Activated CD4-positive, CD25-positive, alpha-beta regulatory T cell treated with anti-CD3 and anti-CD28 coated beads, Interleukin-2, amount 50 U/mL, for 16 hours (primary cell): ENCODE results near the gene MICALL2.

Experiments
- DNase-seq: peaks from one replicate; pipeline ENCODE4 v3.0.0-alpha.2; 2020; ENCODE audit warnings: low read depth, low spot score

Gene MICALL2

DNA sequence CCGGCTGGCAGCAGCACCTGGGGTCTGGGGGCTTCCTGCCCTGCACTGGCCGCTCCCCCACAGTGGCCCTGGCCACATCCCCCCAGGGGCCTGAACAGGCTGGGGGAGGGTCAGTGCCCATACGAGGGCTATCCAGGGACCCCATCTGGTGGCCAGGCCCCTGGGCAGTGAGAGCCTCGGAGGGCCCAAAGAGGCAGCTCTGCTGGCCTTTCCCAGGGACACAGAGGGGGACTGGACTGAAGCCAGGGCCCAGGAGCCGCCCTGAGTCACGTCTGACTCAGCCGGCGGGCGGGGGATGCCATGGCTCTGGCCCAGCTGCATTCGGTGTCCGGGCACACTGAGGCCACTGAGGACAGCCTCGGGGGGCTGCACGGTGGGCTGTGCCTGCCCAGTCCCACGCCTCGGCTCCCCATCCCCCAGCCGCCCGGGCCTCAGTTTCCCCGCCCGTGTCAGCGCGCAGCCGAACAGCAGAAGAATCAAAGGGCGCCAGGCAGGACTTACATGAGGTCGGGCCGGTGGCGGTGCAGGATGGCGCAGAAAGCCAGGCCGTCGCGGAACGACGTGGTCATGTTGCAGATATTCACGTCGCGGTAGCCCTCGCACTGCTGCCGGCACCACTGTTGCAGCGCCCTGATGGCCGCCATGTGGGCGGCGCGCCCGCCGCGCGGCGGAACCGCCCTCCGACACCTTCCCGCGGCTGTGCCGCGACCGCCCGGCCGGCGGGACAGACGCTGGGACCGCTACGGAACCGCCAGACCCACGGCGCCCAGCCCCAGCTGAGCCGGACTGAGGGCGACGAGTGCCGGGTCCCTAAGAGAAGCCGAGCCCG, at the start of gene MICALL2:
Gene MICALL2, minus strand, starts transcription at position 788 of the 829 bp plus-strand sequence. Its CDS starts 144 bp downstream, at position 644.
- no peak for DNase-seq

- no peak for DNase-seq
These were observed 49.0 kb upstream of the MICALL2 start for GRCh38 chr7:1508277-1508758.

GRCh38 chr7:1505731-1506550, 46.7 kb upstream of the MICALL2 start:
- DNase-seq, result no peak

GRCh38 chr7:1503816-1504775, 44.8 kb upstream of the MICALL2 start, which contains the start of gene INTS1:
Gene INTS1, minus strand, starts transcription at chr7:1504389. Its CDS starts 429 bp downstream, at chr7:1503960.
- DNase-seq, result peak; percentile 84

DNA sequence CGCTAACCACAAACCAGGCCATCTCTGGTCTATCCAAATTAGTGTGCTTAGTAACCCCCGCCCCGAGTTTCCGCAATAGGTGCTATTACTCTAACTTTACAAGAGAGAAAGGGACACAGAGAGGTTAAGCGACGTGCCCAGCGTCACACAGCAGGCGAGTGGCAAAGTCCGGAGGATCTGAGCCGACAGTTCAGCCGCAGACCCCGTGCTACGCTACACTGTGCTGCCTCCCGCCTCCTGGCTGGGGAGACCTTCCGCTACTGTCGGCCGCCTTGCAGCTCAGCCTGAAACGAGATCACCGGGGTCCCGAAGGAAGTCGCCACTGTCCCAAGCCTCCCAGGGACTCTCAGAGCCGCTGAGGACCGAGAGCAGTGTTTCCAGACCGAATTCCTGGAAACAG, 44.1 kb upstream of the MICALL2 start:
- no peak for DNase-seq

DNA sequence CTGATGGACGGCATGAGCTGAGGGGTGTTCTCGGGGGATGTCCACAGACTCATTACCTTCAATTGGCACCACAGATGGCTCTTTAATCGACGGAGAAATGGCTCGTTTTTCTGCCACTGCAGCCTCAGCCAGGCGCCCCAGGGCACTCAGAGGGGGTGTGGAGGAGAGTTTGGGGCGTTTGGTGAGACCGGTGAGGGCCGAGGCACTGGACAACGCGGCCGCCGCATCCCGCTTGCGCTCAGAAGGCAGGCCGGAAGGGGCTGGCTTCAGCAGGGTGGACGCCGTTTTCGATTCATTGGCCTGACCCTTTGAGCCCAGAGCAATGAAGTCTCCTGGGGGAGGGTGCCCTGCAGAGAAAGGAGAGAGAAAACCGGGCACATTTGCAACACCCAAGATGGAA, 43.6 kb upstream of the MICALL2 start:
- no peak for DNase-seq

DNA sequence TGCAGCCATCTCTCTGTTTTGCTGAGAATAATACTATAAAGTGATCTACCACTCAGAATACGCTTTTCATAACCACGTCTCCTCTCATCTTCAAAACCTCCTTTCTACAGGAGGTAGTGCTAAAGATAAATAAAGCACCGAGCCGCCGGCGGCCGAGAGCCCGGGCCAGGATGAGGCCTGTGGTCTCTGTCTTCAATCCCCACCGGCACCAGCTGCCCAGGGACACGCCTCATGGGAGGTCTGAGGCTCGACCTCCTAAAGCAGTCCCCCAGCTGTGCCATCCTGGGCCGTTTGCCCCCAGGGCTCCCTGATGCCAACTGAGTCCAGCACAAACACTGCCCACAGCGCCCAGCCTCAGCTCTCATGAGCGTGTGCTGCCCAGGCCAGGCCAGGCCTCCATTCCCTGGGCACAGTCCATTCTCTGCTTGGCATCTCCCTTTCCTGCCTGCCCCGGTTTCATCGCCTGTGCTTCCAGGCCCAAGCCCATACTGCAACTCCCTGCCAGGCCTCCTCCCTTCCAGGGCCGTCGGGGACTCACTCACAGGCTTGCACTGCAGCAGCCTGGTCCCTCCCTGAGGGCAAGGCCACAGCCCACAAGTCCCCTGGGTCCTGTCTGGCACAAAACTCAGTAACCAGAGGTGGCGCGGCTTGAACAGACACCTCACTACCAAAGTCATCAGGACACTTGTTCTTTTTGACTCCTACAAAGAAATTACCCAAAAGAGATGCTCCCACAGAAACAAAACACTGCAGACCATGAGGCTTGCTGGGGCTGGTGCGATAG, 42.4 kb upstream of the MICALL2 start:
- no peak for DNase-seq

DNA sequence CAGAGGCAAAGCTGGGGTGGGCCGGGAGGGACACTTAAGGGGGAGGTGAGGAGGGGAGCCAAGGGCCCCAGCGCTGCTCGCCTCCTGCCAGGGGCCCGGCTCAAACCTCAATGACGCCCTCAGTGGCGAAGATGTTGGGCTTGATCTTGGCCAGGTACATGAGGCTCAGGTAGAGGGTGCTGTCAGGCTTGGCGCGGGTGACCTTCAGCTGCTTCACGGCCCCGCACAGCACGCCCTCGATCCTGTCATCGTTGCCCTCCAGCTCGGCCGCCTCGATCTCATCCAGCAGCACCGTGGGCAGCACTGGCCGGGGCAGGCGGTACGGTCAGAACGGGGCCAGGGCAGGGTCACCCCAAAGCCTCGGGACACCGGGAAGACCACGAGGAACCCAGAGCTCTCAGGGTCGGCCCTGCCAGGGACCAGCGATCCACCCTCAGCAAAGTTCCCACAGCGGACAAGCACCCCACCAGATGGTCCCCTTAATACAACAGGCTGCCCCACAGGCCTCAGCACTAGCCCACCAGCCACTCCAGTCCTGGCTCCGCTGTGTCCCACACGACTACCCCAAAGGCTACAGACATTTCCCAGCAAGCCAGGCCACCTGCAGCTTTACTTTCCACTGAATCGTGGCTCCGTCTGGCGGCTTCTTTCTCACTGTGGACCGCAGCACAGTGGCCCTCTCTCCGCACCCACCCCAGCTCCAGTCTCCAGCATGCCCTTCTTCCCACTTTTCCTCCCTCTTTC, 41.0 kb upstream of the MICALL2 start:
- no peak for DNase-seq

DNA sequence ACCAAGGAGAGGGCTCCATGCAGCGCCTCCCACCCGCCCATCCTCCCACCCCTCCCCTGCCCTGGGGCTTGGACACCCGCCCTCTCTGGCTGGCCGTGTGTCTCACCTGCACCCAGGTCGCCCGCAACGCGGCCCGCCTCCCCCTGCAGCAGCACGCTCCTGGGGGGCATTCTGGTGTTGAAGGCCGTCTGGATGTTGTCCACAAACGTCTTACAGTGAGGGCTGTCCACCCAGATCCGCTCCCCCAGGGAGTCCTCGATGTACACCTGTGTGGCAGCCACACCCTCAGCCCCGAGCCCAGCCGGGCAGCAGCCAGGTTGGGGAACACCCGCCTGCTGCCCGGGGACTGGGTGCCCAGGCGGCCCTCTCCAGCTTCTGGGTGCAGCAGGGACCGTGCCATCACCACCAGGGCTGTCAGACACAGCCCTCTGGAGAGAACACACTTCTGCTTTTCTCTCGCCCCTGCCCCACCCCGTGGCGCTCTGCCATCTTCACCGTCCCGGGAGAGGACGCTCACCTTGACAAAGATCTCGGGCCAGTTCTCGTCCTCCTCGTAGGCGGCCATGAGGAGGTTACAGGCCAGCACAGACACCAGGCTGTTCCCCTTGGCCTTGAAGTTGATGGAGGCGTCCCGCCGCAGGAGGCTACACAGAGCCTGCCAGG, 40.2 kb upstream of the MICALL2 start:
- no peak for DNase-seq

DNA sequence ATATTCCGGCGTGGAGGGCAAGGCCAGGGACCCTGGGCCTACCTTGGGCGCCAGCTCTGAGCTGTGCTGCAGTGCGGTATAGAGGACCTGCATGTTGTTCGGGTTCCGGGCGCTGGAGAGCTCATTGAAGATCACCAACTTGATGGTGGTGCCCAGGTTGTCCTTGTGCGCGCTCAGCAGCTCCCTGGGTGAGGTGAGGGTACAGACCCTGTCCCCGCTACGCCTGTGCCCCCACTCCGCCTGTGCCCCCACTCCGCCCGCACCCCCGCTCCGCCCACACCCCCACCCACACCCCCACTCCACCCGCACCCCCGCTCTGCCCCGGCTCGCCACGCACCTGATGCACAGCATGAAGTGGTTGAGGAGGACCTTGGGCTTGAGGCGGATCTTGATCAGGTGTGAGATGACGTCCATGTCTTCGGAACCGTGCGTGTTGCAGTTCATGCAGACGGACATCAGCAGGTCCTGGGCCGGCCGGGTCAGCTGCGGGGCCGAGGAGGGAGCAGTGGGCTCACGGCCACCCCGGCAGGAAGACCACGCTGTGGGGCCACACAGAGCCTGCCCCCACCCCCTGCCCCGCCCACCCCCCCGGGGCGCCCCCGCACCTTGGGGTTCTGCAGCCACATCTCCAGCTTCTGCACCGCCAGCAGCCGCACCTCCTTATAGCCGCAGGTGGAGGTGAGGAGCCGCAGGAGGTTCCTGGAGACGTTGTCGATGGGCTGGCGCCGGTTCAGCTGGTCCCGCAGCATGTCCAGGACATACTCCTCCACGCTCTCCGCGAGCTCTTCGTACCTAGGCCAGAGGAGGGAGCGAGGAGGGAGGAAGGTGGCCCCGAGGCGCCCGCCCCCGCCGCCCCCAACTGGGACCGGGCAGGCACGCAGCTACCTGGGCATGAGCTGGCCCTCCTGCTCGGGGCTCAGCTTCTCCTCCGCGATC, 39.4 kb upstream of the MICALL2 start:
- DNase-seq, result no peak

DNA sequence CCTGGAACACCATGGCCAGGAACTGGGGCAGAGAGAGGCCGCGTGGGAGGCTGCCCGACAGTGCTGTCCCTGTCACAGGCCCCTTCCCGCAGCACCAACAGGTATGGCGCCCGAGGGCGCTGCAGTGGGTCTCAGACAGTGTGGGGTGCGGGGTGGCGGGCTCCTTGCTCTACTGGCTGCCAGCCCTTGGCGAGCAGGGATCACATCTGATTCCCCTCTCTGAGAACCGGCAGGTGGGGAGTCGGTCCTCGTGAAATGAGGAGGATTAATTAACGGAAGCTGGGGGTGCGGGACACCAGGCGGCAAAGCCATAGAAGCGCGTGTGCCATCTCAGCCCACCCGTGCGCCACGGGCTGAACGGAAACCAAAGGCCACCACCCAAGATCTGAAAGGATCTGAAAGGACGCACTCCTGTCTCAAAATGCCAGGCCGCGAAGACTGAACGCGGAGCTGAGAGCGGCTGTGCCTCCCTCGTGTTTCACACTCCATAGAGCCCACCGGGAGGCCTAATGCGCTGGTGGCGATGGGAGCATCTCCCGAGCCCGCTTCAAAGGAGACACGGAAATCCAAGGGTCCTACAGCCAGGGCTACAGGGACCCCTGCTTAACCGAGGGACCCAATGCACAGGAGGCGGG, 38.1 kb upstream of the MICALL2 start:
- no peak for DNase-seq

- no peak for DNase-seq
These were observed 37.4 kb upstream of the MICALL2 start for GRCh38 chr7:1496531-1497292.

- DNase-seq, result no peak
These were observed 36.4 kb upstream of the MICALL2 start for GRCh38 chr7:1495564-1496242.

GRCh38 chr7:1494866-1495563, 35.7 kb upstream of the MICALL2 start:
- no peak for DNase-seq

DNA sequence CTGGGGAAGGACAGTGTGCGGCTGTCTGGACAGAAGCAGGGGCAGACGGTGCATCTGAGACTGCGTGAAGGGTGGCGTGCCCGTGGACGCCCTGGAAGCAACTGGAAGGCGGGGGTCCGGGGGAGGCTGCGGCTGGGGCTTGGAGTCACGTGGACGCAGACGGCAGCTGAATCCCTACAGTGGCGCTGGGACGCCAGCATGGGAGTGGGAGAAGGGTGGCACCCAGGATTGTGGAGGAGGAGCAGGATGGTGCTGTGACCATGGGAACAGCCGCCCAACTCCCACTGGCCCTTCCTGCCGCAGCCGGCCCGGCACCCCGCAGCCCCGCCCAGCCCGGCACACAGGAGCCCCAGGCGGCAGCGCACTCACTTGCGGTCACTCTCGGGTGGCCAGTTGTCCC, 35.2 kb upstream of the MICALL2 start:
- no peak for DNase-seq

DNA sequence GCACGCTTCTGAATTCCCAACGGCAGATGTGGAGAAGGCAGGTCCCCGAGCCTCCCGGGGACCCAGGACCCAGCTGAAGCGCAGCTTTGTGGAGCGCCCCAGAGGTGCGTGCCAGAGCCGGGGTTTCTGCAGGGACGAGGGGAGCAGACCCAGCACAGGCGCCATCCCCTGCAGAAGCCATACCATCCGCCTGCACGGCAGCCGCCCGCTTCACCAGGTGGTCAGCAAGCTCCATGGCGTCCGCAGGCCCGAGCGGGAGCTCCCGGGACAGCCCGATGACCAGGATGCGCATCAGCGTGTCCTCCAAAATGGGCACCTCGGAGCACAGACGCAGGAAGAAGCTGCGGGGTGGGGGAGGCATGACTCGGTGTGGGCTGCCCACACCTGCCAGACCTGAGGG, 34.3 kb upstream of the MICALL2 start:
- DNase-seq, result no peak
